Breast epithelium (tissue), 3 donors: Measurements from ENCODE around the gene MAD1L1.
"Not testable (repeated sequence)": the region's sequence is repeated elsewhere in the genome, so short reads cannot be mapped to it uniquely, and the experiment has no call there.

ENCODE experiments used
- CTCF ChIP-seq, 3 donors: fragments of 450-650 bp; IDR thresholded peaks; one replicate each; pipeline ENCODE4 v1.5.1; 2016 to 2017; ENCODE audit warnings: antibody characterized with exemption in 3 of 3, mild to moderate bottlenecking in 3 of 3, moderate library complexity in 3 of 3
- POLR2A ChIP-seq: fragments of 450-650 bp; IDR thresholded peaks from one replicate; pipeline ENCODE4 v1.6.1; 2016; ENCODE audit warnings: antibody characterized with exemption, mild to moderate bottlenecking, moderate library complexity

- TF ChIP-seq CTCF (IDR thresholded peaks at IDR 0.05); POLR2A: not testable (repeated sequence)
These were observed 405.8 kb downstream of the MAD1L1 start for GRCh38 chr7:1826931-1827330.
